Measurements from ENCODE around the gene TMC6.

The TMC6 gene

DNA sequence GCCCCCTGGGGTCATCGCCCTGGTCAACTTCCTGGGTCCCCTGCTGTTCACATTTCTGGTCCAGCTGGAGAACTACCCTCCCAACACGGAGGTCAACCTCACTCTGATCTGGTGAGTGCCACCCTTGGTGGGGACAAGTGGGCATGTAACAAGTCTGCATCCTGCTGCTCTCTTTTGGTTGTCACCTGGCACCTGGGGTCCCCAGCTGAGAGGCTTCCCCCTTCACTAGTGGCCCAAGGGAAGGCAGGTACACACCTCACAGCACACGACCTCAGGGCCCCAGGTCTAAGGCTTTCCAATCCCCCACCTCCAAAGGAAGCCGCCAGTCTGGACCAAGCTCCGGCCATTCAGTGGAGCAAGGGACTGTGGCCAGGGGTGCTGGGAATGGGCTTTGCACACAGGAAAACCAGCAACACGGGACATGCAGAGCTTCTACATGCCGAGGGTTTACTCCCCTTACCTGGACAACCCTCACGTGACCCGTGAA is 6.4 kb upstream of the TMC6 start:
- DNase-seq = no peak

DNA sequence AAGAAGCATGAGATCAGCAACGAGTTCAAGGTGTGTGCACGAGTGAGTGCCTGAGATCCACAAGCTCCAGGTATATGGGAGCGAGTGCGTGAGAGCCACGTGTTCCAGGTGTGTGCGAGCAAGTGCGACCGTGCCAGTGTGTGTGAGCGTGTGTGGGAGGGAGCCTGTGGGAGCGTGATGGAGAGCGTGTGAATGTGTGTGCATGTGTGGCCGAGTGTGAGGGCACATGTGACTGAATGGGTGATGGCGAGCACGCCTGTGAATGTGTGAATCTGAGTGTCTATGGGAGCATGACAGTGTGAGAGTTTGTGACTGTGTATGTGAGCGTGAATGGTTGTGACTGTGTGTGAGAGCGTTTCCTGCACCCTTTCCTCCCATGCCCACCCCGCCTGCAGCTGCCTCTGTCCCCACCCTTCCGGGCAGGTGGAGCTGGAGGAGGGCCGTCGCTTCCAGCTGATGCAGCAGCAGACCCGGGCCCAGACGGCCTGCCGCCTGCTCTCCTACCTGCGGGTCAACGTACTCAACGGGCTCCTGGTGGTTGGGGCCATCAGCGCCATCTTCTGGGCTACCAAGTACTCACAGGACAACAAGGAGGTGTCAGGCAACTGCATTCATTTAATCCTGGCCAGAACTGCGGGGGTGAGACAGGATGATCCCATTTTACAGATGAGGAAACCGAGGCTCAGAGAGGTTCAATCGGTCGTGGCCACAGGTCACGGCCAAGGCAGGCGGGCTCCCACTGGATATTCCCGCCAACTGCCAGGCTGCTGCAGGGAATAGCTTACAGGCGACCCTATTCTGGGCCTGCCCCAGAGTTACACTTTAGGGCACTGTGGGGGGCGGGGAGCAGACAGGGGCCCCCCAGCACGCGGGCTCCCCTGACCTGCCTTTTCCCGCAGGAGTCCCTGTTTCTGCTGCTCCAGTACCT is 5.7 kb upstream of the TMC6 start:
- peak in 1 of 2 donors; percentile 15 for DNase-seq

DNA sequence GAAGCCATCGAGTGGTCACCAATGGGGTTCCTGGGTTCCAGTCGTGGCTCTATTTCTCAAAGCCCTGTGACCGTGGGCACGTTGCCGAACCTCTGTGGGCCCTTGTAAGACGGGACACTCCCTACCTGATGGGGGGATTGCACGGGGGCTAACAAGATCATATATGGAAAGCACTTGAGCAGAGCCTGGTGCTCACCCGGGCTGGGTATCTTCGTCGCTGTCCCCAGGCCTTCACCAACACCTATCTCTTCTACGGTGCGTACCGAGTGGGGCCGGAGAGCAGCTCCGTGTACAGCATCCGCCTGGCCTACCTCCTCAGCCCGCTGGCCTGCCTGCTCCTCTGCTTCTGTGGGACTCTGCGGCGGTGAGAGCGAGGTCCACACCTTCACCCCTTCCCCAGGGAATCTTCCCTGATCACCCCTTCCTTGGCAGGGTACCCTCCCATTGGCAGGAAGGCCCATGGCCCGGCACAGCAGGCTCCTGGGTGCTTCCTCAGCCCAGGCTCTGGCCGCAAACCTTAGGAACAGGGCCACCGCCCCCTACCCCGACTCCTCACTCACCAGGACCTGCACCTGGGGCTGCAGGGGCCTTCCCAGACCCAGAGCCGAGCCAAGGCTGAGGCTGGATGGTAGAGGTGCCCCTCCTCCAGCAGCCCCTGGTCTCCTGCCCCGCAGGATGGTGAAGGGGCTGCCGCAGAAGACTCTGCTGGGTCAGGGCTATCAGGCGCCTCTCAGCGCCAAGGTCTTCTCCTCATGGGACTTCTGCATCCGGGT is 4.8 kb upstream of the TMC6 start:
- no peak for DNase-seq

- no peak for DNase-seq
Measured at GRCh38 chr17:78132767-78133178, 4.2 kb upstream of the TMC6 start.

- no peak for DNase-seq
Measured at GRCh38 chr17:78132084-78132676, 3.6 kb upstream of the TMC6 start.

GRCh38 chr17:78131172-78132083 is 2.9 kb upstream of the TMC6 start:
- DNase-seq = peak; percentile 19 to 27

DNA sequence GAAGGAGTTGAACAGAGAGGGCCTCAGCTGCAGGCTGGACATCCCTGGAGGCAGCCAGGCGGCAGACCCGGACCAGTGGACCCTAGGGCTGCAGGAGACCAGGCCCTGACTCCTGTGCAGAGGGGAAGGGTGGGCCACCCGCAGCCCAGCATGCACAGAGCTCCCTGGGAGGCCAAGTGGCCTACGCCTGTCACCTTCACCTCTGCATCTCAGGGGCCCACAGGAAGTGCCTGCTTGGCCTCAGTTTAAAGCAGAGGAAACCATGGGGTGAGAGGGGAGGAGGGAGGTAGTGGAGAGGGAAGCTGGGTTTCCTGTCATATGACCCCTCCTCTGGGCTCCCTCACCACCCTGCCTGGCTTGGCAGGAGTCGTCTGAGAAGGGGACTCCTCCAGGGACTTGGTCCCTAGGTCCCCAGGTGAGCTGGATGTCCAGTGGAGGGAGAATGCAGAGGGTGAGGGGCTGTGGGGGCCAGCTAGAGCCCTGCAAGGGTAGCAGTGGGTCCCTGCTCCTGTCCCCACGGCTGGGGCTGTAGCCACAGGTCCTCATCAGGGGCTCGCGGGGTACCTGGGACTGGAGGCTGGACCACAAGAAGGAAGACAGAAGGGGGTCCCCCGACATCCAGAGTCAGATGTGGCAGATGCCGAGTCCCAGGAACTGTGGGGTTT is 2.0 kb upstream of the TMC6 start, which contains the start of gene TMC8:
TSS of gene TMC8 (plus strand) at position 335 of the 665 bp plus-strand sequence. CDS start 818 bp downstream, outside the sequence.
- peak in 1 of 2 donors; percentile 71 for DNase-seq

DNA sequence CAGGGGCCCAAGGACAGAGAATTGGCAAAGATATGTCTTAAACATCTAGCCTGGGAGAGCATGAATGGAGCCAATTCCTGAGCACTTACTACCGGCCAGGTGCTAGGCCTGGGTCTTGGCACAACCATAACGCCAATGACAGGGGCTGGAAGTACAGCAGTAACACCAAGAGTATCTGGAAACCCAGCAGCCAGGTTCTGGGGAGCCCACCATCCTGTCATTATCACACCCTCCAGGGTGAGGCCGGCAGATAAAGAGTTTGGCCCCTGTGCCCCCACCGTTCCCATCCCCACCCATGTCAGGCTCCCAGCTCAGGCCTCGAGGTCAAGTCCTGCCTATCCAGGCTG is 1.5 kb upstream of the TMC6 start:
- no peak for DNase-seq

- no peak for DNase-seq
Measured at GRCh38 chr17:78129351-78130089, 965 bp upstream of the TMC6 start.

- no peak for DNase-seq
Measured at GRCh38 chr17:78127888-78128550, 536 bp downstream of the TMC6 start.

DNA sequence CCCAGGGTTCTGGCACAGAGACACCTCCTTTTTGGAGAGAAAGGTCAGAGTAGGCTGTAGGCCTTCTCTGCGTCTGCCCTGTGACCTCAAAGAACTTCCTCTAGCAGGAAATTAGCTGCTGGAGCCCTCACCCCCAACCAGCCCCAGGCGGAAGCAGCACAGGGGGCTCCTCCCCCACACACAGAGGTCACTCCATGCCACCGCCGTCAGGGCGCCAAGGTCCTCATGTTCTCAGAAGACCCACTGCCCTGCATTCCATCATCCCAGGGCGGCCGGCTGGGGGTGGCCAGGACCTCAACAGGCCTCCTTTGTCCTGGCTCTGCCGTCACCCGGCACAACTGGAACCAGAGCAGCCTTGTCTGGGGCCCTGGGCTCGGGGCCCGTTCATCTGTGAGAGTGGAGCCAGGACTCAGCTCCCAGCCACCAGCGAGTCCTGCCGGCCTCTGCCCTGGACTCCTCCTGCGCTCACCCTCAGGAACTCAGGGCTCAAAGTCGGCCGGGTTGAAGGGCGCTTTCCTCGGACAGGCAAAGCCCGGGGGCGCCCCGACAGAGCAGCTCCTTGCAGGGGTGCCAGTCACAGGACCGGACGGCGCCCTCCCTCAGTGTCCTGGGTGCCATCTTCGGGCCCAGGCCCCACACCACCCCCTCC is 1.2 kb downstream of the TMC6 start:
- peak; percentile 47 to 58 for DNase-seq

DNA sequence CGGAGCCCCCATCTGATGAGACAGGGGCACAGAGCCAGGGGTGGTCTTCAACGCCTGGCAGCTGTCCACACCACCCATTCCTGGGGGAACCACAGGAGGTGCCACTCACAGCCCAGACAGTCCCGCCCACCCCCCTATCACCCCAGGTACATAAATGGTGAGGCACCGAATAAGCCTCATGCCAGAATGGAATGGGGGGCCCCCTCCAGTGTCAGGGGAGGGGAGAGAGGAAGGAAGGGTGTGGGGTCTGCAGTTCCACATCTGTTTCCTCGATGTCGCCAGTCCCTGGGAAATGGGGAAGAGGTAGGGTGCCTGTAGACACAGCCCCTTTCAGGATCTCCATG is 1.7 kb downstream of the TMC6 start:
- peak in 1 of 2 donors; percentile 58 for DNase-seq

DNA sequence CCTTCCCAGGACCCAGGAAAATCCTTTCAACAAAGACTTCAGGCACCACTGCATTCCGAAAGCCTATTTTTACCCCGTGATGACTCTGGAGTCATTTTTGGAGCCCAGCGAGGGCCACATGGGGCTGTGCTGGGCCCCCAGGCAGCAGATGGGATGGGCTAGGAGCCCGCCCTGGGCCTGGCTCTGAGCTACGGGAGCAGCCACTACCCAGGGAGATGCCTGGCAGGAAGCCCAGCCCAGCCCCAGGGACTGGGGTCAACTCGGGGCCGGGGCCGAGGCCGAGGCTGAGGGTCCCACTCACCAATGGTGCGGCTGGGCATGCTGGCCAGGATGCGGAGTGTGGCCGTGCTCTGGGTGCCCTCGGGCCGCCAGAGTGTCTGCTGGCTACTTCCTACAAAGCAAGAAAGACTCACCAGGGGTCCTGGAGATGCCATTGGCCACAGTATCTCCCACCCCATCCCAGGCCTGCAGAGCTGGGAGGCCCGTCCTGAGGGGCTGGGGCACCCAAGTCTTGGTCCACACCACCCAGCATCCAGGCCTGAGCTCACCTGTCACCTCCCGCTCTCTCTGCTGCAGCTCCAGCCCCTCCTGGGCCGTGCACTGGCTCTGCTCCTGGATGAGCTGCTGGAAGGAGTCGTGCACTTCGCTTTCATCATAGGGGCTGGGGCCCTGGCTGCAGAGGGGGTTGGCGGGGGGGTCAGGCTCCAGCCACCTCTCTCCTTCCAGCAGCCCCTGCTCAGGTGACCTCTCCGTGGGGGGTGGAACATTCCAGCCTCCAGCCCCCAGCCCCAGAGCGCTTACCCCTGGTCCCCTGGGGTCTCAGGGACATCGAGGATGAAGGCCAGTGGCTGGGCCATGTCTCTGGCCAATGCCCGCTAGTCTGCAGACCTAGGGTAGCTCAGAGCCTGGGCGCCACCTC is 2.3 kb downstream of the TMC6 start:
- no peak for DNase-seq

GRCh38 chr17:78125138-78125913 is 3.2 kb downstream of the TMC6 start:
- no peak for DNase-seq

DNA sequence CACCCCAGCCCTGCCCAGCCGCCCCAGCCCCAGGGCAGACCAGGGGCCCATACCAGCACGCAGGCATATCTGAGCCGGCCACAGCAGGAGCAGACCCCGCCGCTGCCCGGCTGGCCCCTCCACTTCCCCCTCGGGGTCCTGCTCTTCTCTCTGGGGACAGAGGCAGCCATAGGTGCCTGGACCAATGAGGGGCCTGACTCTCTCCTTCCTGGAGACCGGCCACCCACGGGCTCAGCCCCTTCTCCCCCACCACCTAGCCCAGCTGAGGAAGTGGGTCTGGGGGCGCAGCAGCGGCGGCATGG is 3.8 kb downstream of the TMC6 start:
- no peak for DNase-seq

- peak in 1 of 2 donors; percentile 78 for DNase-seq
Measured at GRCh38 chr17:78124081-78124835, 4.3 kb downstream of the TMC6 start.

DNA sequence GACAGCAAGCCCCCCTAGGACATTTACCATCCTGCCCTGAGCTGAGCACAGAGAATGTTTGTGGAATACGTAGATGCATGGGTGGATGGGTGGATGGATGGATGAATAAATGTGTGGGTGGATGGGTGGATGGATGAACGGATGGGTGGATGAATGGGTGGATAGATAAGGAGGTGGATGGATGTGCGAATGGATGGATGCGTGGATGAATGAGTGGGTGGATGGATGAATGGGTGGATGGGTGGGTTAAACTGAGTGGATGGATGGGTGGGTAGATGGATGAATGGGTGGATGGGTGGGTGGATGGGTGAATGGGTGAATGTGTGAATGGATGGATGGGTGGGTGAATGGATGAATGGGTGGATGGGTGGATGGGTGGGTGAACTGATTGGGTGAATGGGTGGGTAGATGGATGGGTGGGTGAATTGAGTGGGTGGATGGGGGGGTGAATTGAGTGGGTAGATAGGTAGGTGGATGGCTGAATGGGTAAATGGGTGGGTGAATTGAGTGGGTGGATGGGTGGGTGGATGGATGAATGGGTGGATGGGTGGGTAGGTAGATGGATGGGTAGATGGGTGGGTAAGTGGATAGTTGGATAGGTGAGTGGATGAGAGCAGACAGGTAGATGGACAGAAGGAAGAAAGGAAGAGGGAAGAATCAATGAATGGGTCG is 5.2 kb downstream of the TMC6 start:
- DNase-seq = no peak

Data from bone marrow (tissue), 2 donors.